Type B pancreatic cell (in vitro differentiated cells): ENCODE data around the gene AIG1. TPM values are rescaled to one million over a fixed set of nuclear protein-coding genes. Genes with fewer than 3 reads are reported as not detected.

Experiments used
- DNase-seq: peaks from one replicate; pipeline ENCODE4 v3.0.0; 2021; ENCODE audit warnings: mixed read lengths; ENCODE audit not compliant: unreplicated experiment; ENCODE audit errors: extremely low spot score
- H3K27ac Mint-ChIP-seq: 2 replicates; pipeline ENCODE4 v1.8.0; 2021; ENCODE audit warnings: mild to moderate bottlenecking, mixed read lengths
- H3K27me3 Mint-ChIP-seq: 2 replicates; pipeline ENCODE4 v1.8.0; 2021; ENCODE audit warnings: mixed read lengths
- H3K36me3 Mint-ChIP-seq: 2 replicates; pipeline ENCODE4 v1.8.0; 2021; ENCODE audit warnings: mixed read lengths
- H3K4me1 Mint-ChIP-seq: one replicate; pipeline ENCODE4 v1.8.0; 2021; ENCODE audit warnings: mixed read lengths; ENCODE audit not compliant: unreplicated experiment
- H3K4me3 Mint-ChIP-seq: 2 replicates; pipeline ENCODE4 v1.8.0; 2021; ENCODE audit warnings: mild to moderate bottlenecking, mixed read lengths
- H3K9me3 Mint-ChIP-seq: 2 replicates; pipeline ENCODE4 v1.8.0; 2021; ENCODE audit warnings: mixed read lengths
- CTCF ChIP-seq: fragments of 200-600 bp; sonication (generic); conservative IDR thresholded peaks from 2 replicates; pipeline ENCODE4 v1.5.0; 2021; ENCODE audit warnings: antibody characterized with exemption, mild to moderate bottlenecking
- total RNA-seq: library from RNA; stranded (reverse); gene quantifications from 2 replicates; pipeline ENCODE4 v1.2.1, GENCODE V29; 2021; ENCODE audit warnings: low replicate concordance

Gene AIG1
- total RNA-seq, 1 donor from 2014 or later = 34.3 TPM

GRCh38 chr6:143286251-143286795, 225.6 kb downstream of the AIG1 start:
- Mint-ChIP-seq H3K9me3 (no peaks in the 10 kb centered on the region), H3K27me3 (no peaks in the 10 kb centered on the region), H3K27ac (no peak overlapping the region)

GRCh38 chr6:143288923-143289322, 228.2 kb downstream of the AIG1 start:
- no peak overlapping the region for H3K4me3 Mint-ChIP-seq
- H3K36me3 Mint-ChIP-seq = peaks cover 5% of the 10 kb centered on the region
- H3K9me3 Mint-ChIP-seq = no peaks in the 10 kb centered on the region
- no peaks in the 10 kb centered on the region for H3K27me3 Mint-ChIP-seq
- TF ChIP-seq CTCF = no peak
- H3K27ac Mint-ChIP-seq = no peak overlapping the region
- peaks cover 3% of the 10 kb centered on the region for H3K4me1 Mint-ChIP-seq
- DNase-seq = no peak

More at GRCh38 chr6:143286251-143286795, 225.6 kb downstream of the AIG1 start:
- TF ChIP-seq CTCF = no peak
- peaks cover 3% of the 10 kb centered on the region for H3K4me1 Mint-ChIP-seq
- no peak overlapping the region for H3K4me3 Mint-ChIP-seq
- H3K36me3 Mint-ChIP-seq = peaks cover 5% of the 10 kb centered on the region
- no peak for DNase-seq

- Mint-ChIP-seq H3K4me1 (peaks cover 3% of the 10 kb centered on the region), H3K4me3 (no peak overlapping the region), H3K36me3 (peaks cover 5% of the 10 kb centered on the region), H3K9me3 (no peaks in the 10 kb centered on the region), H3K27me3 (no peaks in the 10 kb centered on the region), H3K27ac (no peak overlapping the region)
- TF ChIP-seq CTCF = no peak
- no peak for DNase-seq
Measured at GRCh38 chr6:143290206-143290605, 229.5 kb downstream of the AIG1 start.

- Mint-ChIP-seq H3K27ac (no peak overlapping the region), H3K4me3 (no peak overlapping the region), H3K9me3 (no peaks in the 10 kb centered on the region), H3K27me3 (no peaks in the 10 kb centered on the region), H3K4me1 (peaks cover 3% of the 10 kb centered on the region), H3K36me3 (no peaks in the 10 kb centered on the region)
- no peak for DNase-seq
- TF ChIP-seq CTCF = no peak
Measured at GRCh38 chr6:143293523-143293922, 232.8 kb downstream of the AIG1 start.

GRCh38 chr6:143294265-143294860, 233.7 kb downstream of the AIG1 start:
- Mint-ChIP-seq H3K4me1 (peaks cover 3% of the 10 kb centered on the region), H3K9me3 (no peaks in the 10 kb centered on the region), H3K27ac (no peak overlapping the region), H3K36me3 (no peaks in the 10 kb centered on the region), H3K4me3 (no peak overlapping the region), H3K27me3 (no peaks in the 10 kb centered on the region)
- DNase-seq = no peak
- TF ChIP-seq CTCF = no peak
